ENCODE data around the gene UNKL.
"Not testable (repeated sequence)": the region's sequence is repeated elsewhere in the genome, so short reads cannot be mapped to it uniquely, and the experiment has no call there.

UNKL gene

DNA sequence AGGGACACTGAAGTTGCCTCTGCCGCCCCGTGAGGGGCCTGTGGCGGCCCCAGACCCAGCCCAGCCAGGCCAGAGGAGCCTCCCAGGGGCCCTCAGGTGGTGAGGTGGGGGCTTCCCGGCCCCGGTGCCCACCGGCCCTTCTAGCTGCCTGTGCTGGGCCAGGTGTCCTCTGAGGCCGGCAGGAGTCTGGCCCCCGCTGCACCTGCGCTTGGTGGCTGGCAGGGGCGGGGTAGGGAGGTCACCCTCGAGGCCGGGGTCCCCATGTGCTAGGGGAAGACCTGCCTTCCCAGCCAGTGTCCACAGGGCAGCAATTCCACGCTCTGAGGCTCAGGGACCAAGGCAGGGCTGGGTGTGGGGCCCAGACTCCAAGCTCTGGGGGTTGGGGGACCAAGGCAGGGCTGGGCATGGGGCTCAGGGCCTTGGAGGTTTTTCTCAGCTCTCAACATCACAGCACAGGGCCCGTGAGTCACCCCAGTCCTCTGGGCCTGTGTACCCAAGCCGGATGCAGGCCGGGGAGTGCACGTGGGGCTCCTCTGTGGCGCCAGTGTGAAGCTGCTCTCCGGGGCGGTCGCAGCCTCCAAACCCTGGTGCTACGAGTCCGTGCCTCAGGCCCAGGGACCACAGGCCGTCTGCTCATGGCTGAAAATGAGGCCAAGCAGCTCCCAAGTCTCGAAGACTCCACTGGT, 31.2 kb upstream of the UNKL start:
- DNase-seq: no peak

DNA sequence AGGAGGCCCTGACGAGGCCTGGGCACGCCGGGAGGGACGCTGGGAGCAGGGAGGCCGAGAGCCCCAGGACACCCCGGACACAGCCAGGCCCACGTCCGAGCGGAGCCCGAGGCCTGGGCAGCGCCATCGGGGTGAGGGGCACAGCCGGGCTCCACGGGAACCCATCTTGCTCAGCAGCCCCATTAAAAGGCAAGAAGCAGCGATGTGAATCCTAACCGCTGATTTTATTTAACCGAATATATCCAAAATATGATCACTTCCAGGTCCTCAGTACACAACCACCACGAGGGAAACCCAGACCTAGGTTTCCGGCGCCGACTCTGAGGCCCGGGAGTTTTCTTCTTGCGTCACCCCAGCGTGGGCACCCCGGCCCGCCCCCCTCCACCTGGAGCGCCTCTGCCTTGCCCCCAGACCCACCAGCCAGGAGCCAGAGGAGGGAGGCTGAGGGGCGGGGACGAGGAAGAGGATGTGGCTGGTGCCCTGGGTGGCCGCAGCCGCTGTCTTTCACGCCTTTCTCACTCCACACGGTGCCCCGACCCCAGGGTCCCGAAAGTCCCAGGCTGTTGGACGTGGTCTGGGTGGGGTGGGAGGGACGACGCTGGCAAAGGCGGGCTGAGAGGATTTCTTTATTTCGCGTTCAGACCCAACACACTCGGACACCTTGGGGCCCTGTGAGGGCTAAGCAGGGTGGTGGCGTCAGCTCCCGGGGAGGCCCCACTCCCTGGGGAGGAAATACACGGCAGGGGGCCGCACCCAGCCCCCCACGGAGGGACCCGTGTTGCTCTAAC, 30.4 kb upstream of the UNKL start:
- DNase-seq: no peak

DNA sequence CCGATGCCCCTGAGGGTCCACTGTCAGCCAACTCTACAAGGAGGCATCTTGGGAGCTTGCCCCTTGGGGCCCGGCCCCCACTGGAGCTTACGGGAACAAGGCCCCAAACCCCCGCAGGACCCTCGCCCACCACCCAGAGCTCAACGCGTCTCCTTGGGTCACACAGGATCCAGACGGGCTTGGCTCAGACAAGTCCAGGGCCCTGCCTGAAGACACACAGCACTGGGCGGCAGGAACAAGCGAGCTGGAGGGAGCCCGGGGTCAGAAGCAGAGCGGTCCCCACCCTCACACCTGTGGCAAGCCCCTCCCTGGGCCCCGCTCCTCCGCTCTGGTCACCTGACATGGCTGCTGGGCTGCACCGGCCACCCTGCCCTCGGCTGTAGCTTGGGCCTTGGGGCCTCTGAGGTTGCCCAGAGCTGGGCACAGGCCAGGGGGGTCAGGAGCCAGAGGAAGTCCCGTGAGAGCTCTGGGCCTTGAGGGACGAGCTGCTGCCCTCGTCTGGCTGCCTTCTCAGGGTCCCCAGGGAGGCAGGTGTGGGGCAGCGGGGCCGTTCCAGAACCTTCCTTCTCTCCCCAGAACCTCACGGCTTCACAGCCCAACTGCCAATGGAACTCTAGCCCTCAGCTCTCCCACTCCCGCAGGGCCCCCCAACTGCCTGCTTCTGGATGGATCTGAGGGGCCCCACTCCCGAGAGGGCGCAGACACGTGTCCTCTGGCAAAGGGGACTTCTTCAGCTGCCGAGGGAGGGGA, 29.7 kb upstream of the UNKL start, which contains the start of gene CCDC154:
TSS of gene CCDC154 (minus strand) at position 577 of the 750 bp plus-strand sequence. CDS start at position 343, 234 bp downstream.
- no peak for DNase-seq

DNA sequence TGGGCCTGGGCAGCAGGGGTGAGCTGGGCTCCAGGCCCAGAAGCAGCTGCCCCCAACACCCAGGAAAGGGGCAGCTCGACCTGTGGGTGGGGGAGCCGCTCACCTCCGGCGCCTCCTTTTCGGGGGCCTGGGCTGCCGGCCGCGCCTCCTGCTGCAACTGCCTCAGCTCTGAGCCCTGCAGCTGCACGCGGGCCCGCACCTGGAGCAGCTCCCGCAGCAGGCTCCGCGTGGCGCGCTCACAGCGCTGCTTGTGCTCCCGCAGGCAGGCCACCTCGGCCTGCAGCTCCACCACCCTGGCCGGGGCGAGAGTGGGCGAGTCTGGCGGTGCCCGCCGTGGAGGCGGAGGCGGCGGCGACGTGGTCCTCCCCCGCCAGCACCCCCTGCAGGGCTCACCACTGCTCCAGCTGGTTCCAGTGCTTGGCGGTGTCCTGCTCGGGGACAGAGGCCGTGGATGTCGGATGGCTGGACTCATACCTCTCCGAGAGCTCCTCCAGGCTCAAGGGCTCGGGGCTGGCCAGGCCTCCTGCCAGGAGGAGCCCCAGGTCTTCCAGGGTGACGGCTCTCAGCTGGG, 29.0 kb upstream of the UNKL start:
- no peak for DNase-seq

DNA sequence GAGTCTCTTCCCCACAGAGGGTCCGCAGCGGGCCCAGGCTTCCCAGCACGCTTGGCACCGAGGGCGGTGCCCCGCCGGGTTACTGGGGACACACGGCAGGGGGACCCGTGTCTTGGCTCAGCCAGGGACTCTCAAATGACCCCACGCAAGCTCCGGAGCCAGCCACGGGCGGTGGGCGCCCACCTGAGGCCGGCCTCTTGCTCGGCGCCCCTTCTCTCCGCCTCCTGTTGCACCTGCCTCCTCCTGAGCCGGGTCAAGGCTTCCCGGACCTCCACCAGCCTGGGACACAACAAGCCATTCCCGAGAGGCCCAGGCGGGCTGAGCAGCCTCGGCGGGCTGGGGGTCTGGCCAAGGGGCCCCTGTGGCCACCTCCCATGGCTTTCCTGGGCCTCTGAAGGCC, 28.2 kb upstream of the UNKL start:
- DNase-seq: no peak

DNA sequence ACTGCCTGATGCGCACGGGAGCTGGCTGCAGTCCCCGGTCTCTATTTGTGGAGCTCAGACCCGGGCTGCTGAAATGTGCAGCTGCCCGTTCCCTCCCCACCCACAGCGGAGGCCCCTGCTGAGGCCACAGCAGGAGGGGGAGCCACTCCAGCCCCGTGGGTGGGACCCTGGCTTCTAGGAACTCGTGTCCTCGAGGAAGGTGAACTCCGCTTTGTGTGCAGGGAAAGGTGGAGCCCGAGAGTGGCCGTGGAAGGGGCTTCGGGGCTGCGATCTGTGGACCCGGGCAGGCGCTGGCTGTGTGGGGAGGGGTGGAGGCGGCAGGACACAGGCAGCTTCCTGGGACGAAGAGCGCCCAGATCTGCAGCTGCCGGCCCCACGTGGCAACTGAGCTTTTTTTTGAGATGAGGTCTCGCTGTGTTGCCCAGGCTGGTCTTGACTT, 26.9 kb upstream of the UNKL start:
- DNase-seq: no peak

DNA sequence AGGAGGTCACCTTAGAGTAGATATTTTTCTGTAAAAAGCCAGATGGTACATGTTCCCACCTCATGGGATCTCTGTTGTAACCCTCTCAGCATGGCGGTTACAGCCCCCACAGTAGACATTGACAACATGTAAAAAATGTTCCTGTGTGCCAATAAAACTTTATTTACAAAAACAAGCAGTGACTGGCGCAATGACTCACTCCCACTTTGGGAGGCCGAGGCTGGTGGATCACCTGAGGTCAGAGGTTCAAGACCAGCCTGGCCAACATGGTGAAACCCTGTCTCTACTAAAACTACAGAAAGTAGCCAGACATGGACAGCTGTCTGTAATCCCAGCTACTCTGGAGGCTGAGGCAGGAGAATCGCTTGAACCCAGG, 25.2 kb upstream of the UNKL start:
- not testable (repeated sequence) for DNase-seq

DNA sequence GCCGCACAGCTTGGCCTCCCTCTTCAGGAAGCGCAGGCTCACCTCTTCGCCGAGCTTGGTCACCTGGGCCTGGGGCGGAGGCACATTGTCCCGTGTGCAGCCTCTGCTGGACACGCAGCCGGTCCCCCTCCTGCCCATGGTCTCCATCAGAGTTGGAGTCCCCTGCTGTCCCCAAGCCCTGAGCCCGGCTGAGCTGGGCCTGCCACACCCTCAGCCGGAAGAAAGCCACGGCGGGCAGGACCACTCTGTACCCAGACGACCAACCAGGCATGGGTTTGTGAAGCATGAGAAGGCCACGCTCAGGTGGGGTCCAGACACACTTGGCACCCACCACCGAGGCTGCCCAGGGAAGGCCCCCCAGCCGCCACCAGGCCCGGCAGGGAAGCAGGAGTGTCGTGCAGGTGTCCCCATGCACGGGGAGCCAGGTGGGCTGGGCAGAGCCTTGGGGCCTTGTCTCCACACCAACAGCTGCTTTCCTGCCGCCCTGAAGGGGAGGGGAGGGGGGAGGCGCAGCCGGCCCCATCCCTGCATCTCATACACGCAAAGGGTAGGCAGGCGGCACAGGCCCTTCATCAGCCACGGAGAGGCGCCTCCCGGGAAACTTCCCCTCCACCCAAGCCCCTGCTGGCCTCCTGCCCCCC, 24.7 kb upstream of the UNKL start:
- no peak for DNase-seq

DNA sequence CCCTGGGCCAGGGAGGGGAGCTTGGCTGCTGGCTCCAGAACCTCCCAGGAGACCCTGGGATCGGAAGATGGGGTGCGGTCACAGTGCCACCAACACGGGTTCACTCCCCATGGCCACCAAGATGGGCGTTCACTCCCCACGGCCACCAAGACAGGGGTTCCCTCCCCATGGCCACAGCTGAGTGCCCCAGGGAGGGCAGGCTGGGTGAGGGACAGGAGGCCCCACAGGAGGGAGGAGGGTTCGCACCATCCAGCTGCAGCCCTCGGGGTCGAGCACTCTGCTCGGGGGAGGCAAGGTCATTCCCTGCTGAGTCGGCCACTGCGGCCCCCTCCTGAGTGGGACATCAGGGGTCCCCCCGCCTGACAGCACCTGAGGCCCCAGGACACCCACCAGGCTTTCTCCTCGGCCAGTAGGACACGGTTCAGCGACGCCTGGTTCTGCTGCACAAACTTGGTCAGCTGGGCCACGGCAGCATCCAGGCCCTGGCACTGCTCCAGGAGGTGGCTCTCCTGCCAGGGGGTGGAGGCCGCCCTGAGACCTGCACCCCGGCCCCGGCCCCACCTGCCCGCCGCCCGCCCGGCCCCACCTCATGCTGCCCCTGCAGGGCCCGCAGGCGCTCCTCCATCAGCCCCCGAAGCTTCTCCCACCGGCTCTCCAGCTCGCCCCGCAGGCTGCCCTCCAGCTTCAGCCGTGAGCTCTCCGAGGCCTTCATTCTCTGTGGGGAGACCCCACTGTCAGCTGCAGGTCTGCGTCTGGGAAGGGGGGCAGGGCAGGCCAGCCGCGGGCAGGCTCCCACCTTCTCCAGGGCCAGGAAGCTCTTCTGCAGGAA, 23.9 kb upstream of the UNKL start:
- DNase-seq: no peak

DNA sequence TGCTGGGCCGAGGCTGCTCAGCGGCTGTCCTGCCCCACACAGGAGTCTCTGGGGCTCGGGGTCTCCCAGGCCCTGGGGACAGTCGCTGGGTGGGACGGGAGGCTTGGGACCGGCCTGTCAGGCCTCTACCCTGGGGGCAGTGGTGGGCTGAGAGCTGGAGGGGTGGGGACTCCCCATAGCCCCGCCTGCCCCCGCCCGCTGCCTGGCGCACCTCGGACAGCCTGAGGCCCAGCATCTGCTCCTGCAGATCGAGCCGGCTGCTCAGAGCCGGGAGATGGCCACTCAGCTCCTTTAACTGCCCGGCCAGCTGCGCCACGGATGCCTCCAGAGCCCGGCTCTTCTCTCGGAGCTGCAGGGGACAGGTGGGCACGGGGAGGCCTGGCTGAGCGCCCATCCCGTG, 23.1 kb upstream of the UNKL start:
- no peak for DNase-seq

DNA sequence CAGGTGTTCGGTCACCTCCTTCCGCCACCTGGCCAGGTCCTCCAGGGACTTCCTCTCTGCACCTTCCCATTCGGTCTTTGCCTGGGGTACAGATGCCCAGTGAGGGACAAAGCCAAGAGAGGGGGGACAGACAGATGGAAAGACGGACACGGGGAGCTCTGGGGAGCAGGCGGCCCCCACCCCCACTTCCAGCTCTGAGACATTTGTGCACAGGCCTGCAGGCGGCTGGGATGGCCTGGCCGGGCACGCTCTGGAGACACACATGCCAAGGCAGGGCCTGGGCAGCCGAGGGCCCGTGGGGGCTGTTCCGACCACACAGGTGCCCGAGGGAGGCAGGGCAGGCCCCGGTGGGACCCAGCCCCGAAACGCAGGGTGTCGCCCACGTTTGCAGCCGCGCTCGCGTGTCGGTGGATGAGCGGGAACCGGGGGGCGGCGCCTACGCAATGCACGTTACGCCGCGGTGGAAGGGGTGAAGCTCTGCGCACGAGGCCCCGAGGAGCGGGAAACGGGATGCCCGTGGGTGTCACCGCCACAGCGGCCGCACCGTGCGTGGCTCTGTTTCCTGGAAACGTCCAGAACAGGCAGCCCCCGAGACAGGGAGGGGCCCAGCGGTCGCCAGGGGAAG, 22.3 kb upstream of the UNKL start:
- no peak for DNase-seq

DNA sequence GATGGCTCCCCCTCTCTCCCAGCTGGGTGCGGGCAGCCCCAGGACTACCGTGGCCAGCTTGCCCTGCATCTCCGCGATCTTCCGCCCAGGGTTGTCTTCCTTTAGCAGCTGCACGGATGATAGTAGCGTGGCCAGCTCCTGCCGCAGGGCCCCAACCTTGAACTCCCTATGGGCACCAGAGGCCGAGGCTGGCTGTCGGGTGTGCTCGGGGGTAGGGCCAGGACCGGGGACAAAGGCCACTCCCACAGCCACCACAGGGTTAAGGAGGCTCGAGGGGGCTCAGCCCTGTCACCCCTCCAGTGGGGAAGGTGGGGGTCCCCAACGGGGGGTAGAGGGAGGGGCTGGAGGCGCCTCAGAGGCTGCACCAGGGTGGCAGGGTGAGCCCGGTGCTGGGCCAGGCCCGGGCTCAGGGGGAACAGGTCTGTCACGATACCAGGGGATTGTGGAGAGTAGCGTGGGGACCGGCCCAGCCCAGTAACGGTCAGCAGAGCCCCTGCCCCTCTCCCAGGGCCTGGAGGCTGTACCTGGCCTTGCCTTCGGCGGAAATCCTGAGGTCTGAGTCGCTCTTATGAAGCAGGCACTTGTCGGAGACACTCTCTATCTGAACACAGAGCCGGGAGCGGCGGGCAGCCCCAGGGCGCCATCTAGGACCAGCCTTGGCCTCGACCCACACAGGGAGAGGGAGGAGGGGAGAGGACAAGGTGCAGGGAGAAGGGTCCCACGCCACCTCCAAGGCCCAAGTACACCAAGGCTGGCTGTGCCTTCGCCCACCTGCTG, 21.6 kb upstream of the UNKL start:
- no peak for DNase-seq

DNA sequence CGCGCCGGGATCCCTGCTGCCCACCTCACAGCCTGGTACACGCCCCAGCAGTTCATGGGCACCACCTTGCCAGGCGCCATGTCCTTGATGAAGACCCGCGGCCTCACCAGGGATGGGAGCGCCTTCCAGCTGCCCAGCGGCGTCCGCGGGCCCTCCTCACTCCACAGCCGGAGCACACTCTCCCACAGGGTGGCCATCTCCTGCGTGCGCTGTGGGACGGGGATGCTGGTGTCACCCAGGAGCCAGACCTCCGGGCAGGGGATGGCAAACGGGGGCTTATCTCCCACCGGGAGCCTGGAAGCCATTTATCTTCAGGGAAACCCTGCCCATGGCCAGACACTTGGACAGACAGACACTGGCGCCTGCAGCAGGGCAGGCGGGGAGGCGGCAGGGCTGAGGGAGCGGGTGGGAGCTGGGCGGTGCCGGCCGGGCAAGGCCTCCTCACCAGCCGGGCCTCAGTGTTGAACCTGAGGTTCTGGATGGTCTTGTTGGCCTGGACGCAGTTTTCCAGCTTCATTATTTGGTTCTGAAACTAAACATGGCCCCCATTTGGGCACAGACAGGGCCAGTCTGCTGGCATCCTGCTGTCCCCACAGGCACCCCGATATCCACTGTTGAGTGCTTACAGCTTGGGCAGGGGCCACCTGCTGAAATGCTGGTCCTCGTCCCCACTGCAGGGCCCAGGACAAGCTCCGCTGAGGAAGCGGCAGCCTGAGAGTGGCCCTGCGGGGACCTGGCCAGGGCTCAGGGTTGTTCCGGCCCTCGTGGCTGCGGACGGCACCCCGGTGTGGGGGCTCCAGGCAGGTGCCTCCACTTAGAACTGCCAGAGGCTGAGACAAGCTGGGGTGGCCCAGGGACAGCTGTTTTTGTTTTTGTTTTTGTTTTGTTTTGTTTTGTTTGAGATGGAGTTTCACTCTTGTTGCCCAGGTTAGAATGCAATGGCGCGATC, 20.4 kb upstream of the UNKL start:
- DNase-seq: no peak

DNA sequence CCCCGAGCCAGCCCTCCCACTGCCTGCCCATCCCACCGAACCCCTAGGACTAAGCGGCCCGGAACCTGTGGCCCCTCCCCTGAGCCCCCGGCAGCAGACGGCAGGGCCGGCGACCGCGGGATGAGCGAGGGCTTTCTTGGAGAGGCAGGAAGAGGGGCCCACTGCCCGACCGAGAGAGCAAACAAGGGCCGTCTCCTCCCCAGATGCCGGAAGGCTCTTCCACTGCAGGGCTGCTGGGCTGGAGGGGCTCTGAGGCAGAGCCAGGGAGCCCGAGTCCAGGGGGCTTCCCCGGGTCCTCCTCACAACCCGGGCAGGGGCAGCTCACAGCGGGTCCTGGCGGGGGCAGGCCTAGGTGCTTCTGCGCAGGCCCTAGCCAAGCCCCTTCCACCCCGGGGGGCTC, 19.3 kb upstream of the UNKL start:
- no peak for DNase-seq

DNA sequence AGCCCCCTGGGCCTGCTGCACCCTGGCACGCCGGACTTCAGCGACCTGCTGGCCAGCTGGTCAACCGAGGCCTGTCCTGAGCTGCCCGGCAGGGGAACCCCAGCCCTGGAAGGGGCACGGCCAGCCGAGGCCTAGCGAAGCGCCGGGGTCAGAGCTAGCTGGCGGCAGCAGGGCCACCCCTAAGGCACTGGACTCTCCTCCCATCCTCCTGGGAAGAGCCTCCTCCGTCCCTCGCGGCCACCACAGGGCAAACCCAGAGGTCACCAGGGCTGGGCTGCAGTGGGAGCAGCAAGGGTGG, 18.7 kb upstream of the UNKL start:
- DNase-seq: no peak

DNA sequence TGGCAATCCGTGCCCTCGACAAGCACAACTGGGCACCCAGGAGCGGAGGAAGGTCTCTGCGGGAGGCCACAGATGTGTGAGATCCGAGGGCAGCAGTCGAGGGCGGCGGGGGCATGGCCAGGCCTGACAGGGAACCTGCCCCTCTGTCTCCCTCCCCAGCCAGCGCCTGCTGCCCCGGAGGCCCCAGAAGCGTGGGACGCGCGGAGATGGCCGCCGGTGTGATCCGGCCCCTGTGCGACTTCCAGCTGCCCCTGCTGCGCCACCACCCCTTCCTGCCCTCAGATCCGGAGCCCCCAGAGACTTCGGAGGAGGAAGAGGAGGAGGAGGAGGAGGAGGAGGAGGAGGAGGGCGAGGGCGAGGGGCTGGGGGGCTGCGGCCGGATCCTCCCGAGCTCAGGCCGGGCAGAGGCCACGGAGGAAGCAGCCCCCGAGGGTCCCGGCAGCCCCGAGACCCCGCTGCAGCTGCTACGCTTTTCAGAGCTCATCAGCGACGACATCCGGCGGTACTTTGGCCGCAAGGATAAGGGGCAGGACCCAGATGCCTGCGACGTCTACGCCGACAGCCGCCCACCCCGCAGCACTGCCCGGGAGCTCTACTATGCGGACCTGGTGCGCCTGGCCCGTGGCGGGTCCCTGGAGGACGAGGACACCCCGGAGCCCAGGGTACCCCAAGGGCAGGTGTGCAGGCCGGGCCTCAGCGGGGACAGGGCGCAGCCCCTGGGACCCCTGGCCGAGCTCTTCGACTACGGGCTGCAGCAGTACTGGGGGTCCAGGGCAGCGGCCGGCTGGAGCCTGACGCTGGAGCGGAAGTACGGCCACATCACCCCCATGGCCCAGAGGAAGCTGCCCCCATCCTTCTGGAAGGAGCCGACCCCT, 18.1 kb upstream of the UNKL start:
- no peak for DNase-seq

DNA sequence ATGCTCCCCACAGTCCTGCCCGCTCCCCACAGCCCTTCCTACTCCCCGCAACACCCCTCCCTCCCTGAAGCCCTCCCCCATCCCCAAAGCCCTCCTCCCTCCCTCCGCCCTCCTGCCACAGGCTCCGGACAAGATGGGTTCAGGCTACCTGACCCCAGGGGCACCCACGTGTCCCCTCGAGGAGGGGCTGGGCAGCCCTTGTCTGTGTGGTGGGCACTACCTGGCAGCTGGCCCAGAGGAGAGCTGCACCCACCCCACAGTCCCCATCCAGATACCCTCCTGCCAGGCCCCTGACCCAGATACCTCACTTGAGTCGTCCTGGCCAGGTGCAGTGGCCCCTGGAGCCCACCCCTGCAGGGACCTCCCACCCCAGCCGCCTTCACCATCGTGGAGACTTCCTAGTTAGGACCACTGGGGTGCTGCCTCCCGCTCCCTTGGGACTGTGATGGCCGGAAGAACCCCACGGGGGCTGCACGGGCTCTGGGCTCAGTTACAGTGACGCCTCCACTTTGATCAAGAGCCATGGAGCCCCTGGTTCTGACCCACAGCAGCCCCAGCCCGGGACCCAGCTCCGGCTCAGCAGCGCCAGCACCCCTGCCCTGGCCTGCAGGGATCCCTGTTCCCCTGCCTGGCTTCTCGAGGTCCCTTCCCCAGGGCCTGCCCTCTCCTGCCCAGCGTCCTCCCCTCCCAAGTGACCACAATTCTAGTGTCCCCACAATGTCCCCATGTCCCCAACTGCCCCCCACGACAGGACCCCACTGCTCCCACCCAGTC, 17.2 kb upstream of the UNKL start:
- no peak for DNase-seq

Data from activated CD4-positive, alpha-beta T cell treated with anti-CD3 and anti-CD28 coated beads, Interleukin-2, amount 50 U/mL, for 16 hours (primary cell).